ENCODE data around the gene MRPL27.

Gene MRPL27

GRCh38 chr17:50363217-50364060 lies 9.5 kb downstream of the MRPL27 start:
- H3K27ac ChIP-seq: no peak overlapping the region
- no peak for TF ChIP-seq CTCF (conservative IDR thresholded peaks at IDR 0.05)

DNA sequence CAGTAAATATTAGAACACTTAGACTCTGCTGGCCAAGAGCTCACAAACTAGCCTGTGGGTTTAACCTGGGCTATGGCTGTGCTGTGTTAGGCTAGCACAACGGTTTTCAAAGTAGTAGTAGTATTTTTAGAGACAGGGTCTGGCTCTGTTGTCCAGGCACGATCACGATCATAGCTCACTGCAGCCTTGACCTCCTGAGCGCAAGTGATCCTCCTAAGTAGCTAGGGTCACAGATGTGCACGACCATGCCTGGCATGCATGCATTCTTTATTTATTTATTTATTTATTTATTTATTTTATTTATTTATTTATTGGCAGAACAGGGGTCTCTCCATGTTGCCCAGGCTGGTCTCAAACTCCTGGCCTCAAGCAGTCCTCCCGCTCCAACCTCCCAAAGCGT lies 10.3 kb downstream of the MRPL27 start:
- no peak for TF ChIP-seq CTCF (conservative IDR thresholded peaks at IDR 0.05)
- H3K27ac ChIP-seq: peak overlapping the region; percentile 30

- peak overlapping the region; percentile 30 for H3K27ac ChIP-seq
- peak; percentile 82 for TF ChIP-seq CTCF (conservative IDR thresholded peaks at IDR 0.05)
Observed at GRCh38 chr17:50361561-50362480, 11.2 kb downstream of the MRPL27 start.

GRCh38 chr17:50360486-50361115 lies 12.4 kb downstream of the MRPL27 start:
- no peak overlapping the region for H3K27ac ChIP-seq
- no peak for TF ChIP-seq CTCF (conservative IDR thresholded peaks at IDR 0.05)

DNA sequence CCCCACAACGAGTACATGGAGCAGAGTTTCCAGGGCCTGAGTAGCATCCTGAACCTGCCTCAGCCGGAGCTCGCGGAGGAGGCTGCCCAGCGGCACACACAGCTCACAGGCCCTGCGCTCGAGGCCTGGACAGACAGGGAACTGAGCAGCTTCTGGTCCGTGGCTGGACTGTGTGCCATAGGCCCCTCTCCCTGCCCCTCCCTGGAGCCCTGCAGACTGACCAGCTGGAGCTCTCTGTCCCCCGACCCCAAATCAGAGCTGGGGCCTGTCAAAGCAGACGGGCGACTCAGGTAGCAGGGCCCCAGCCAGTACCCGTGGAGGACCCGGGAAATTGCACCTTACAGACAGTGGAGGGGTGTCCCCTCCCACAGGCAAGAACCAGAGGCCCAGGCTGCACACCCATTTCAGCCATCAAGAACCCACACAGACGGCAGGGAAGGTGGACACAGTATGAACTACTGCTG lies 13.0 kb downstream of the MRPL27 start:
- no peak for TF ChIP-seq CTCF (conservative IDR thresholded peaks at IDR 0.05)

DNA sequence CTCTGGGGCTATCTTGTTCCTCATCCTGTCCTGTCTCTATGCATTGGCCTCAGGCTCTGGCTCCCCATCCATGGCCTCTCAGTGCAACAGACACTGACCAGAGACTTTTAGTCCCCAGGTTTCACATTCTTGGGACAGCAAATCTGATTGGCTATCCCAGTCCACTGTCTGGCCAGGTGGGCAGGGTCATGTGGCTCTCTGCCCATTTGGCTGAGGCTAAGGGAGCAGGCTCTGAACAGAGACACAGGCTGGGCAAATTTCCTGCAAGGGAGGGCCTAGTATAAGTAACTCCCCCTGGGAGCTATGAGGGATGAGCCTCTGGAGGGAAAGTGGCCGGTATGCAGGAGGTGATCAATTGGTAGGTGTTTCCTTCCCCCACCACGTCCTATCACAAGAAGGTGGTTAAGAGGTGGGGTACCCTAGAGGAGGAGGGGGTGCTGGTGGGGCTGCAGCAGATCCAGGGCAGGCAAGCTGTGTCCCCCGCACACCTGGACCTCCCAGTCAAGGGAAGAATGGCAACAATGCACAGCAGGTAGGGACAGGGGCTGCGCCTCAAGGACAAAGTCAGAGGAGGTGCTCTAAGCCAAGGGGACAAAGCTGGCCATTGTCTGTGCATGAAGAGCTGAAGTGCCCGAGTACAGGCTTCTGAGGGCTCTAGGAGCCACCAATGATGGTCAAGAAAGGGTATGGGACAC lies 13.8 kb downstream of the MRPL27 start:
- TF ChIP-seq CTCF (conservative IDR thresholded peaks at IDR 0.05): no peak
- H3K27ac ChIP-seq: no peak overlapping the region

More for the DNA sequence above, 13.0 kb downstream of the MRPL27 start:
- no peak overlapping the region for H3K27ac ChIP-seq
